Stimulated activated naive CD8-positive, alpha-beta T cell treated with anti-CD3 and anti-CD28 coated beads, Interleukin-15, amount 100 ng/mL, for 72 hours (primary cell): ENCODE results near the gene CYB561D1.
A peak's percentile ranks its signal among the peaks of the same experiment; 100 is the strongest.

ENCODE experiments used
- ATAC-seq: fragments of 150-1000 bp; cut with Tn5 transposase; 2 replicates; pipeline ENCODE4 v1.10.0; 2021; ENCODE audit warnings: mild to moderate bottlenecking, moderate library complexity
- DNase-seq, 2 donors: peaks; one replicate each; pipeline ENCODE4 v3.0.0; 2021 to 2022
- H3K27ac Mint-ChIP-seq, 2 donors: one replicate each; pipeline ENCODE4 v1.8.0; 2022; ENCODE audit warnings: mild to moderate bottlenecking in 2 of 2, mixed read lengths in 2 of 2, moderate library complexity in 2 of 2
- H3K27me3 Mint-ChIP-seq: one replicate; pipeline ENCODE4 v1.8.0; 2022; ENCODE audit warnings: mixed read lengths
- H3K4me1 Mint-ChIP-seq: one replicate; pipeline ENCODE4 v1.8.0; 2022; ENCODE audit warnings: mild to moderate bottlenecking, mixed read lengths
- H3K4me3 Mint-ChIP-seq, 2 donors: one replicate each; pipeline ENCODE4 v1.8.0; 2022; ENCODE audit warnings: mild to moderate bottlenecking in 2 of 2, mixed read lengths in 2 of 2, moderate library complexity in 1 of 2
- H3K9me3 Mint-ChIP-seq, 2 donors: one replicate each; pipeline ENCODE4 v1.8.0; 2022; ENCODE audit warnings: mixed read lengths in 2 of 2

CYB561D1 gene

DNA sequence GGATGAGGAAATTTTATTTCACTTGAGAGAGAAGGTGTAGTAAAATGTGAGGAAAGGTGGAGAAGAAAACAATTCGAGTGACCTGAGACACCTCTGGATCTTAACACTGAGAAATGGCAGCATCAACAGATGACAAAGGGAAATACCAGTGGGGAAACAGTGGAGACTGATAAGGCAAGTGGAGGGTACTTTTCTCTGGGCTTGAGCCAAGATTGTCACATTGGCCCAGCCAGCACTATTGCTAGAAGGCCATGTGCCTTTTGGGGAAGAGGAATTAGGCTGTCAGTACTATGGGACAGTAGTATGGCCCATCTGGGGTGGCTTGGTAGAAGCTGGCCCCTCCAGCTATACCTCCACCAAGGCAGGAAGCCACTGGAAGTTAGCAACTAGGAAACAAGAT lies 19.2 kb upstream of the CYB561D1 start:
- Mint-ChIP-seq H3K27ac (no peak overlapping the region), H3K27me3 (peaks cover 71% of the 10 kb centered on the region), H3K4me3 (no peak overlapping the region), H3K9me3 (no peaks in the 10 kb centered on the region), H3K4me1 (peaks cover 5% of the 10 kb centered on the region)
- DNase-seq (no peak), ATAC-seq (no peak)

DNA sequence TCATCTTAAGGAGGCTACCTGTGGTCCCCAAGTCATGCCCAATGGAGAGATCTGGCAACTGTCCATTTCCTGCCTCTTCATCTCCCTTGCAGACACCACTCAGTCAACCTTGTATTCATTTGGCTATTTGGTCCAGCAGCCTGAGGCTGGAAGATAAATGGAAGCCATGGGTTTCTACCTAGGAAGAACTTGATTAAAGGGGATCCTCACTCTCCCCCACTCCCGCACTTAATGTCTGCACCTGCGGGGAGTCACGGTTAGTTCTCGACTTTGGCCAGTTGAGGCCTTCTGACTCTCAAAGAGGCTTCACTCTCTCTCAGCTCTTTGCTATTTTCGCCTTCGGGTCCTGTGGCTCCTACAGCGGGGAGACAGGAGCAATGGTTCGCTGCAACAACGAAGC lies 18.6 kb upstream of the CYB561D1 start:
- ATAC-seq (no peak), DNase-seq (no peak)
- Mint-ChIP-seq H3K27ac (no peak overlapping the region), H3K9me3 (no peaks in the 10 kb centered on the region), H3K4me1 (peaks cover 5% of the 10 kb centered on the region), H3K27me3 (peaks cover 72% of the 10 kb centered on the region), H3K4me3 (no peak overlapping the region)

DNA sequence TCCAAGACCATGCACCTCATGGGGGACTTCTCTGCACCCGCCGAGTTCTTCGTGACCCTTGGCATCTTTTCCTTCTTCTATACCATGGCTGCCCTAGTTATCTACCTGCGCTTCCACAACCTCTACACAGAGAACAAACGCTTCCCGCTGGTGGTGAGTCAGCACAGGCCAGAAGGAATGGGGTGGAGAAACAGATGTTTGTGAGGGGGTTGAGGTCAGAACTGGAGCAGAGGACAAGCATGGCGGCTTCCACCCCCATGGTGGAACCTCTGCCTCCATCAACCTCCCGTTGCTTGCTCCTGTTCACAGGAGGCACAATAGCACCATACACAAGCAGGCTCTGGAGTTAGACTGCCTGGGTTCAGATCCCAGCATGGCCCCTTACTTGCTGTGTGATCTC lies 17.1 kb upstream of the CYB561D1 start:
- peaks cover 5% of the 10 kb centered on the region for H3K4me1 Mint-ChIP-seq
- ATAC-seq (no peak), DNase-seq (no peak)
- H3K4me3 Mint-ChIP-seq, result no peak overlapping the region
- H3K9me3 Mint-ChIP-seq, result no peaks in the 10 kb centered on the region
- peaks cover 65% of the 10 kb centered on the region for H3K27me3 Mint-ChIP-seq
- no peak overlapping the region for H3K27ac Mint-ChIP-seq

DNA sequence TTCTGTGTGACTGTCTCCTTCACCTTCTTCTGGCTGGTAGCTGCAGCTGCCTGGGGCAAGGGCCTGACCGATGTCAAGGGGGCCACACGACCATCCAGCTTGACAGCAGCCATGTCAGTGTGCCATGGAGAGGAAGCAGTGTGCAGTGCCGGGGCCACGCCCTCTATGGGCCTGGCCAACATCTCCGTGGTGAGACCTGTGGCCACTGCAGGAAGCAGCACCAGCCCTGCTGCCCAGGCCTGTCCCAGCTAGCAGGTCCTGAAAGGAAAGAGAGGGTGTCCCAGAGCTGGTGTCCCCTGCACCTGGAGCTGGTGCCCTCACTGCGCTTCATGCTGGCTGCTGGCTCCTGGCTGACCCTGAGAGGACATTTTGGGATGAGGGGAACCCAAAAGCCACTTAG lies 16.1 kb upstream of the CYB561D1 start:
- ATAC-seq, result no peak
- Mint-ChIP-seq H3K4me3 (no peak overlapping the region), H3K4me1 (peaks cover 13% of the 10 kb centered on the region), H3K9me3 (no peaks in the 10 kb centered on the region), H3K27me3 (peaks cover 58% of the 10 kb centered on the region), H3K27ac (no peak overlapping the region)
- DNase-seq, result no peak

DNA sequence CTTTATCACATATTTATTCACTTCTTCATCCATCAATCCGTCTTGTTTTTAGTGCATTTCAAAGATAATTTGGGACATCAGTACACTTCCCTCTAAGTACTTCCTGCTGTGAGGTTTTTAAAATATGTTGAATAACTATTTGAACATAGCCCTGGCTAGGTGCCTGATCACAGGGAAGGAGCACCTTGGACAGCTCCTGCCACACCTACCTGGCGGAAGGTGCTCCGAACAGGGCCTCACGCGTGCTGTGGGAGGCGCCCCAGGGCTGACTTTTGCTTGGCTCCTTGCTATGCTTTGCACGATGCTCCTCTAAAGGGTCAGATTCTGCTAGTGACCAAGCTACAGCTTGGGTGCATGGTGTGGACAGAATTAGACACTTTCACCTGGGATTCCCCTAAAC lies 15.1 kb upstream of the CYB561D1 start:
- no peak for DNase-seq
- Mint-ChIP-seq H3K4me1 (peaks cover 20% of the 10 kb centered on the region), H3K27me3 (peaks cover 51% of the 10 kb centered on the region), H3K4me3 (no peak overlapping the region), H3K27ac (no peak overlapping the region), H3K9me3 (no peaks in the 10 kb centered on the region)
- no peak for ATAC-seq

DNA sequence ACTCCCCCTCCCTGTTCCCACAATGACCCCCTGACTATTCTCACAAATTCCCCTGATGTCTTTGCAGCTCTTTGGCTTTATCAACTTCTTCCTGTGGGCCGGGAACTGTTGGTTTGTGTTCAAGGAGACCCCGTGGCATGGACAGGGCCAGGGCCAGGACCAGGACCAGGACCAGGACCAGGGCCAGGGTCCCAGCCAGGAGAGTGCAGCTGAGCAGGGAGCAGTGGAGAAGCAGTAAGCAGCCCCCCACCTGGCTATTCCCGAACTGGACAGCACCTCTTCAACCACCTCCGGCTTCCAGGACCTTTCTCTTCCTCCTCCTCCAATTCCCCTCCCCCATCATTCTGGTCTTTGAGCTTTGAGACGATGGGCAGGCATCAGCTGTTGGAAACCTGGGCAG lies 14.6 kb upstream of the CYB561D1 start:
- no peaks in the 10 kb centered on the region for H3K9me3 Mint-ChIP-seq
- no peak overlapping the region for H3K4me3 Mint-ChIP-seq
- H3K4me1 Mint-ChIP-seq, result peaks cover 23% of the 10 kb centered on the region
- DNase-seq (no peak), ATAC-seq (no peak)
- peaks cover 50% of the 10 kb centered on the region for H3K27me3 Mint-ChIP-seq
- no peak overlapping the region for H3K27ac Mint-ChIP-seq

DNA sequence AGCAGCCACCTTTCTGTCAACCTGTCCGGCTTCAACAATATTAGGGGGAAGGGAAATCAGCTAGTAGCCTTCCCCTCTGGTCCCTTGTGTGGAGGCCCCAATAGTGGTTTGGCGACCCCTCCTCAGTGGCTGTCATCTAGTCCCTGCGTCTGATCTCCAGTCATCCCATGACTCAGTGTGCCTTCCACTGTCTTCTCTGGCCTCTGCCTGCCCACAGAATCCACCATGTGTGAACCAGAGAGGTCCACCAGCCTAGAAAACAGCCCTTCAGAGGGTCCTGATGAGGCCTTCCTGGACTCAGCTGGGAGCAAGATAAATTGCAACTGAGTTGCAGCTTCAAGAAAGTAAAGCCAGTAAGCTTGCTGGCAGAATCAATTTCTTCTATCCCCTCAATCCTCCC lies 14.0 kb upstream of the CYB561D1 start:
- Mint-ChIP-seq H3K4me1 (peaks cover 29% of the 10 kb centered on the region), H3K27me3 (peaks cover 44% of the 10 kb centered on the region), H3K27ac (no peak overlapping the region), H3K9me3 (no peaks in the 10 kb centered on the region), H3K4me3 (no peak overlapping the region)
- DNase-seq (no peak), ATAC-seq (no peak)

DNA sequence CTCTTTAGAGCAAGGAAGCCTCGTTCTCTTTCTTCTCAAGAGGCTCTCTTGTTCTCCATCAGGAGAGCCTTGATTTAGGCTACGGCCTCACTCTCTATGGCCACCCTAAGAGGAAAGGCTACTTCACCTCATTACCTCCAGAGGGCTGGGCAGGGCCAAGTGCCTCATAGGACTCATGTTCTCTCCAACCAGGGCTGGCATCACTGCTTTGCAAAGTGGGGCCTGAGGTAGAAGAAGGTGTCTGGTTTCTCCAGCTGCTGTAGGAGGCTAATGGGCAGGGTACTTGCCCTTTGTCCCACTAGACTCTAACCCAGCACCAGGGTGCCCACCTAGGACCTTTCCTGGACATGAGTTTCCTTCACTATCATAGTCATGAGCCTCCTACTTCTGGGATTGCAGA lies 12.2 kb upstream of the CYB561D1 start:
- ATAC-seq (no peak), DNase-seq (no peak)
- H3K9me3 Mint-ChIP-seq, result no peaks in the 10 kb centered on the region
- no peak overlapping the region for H3K27ac Mint-ChIP-seq
- H3K4me1 Mint-ChIP-seq, result peaks cover 44% of the 10 kb centered on the region
- H3K27me3 Mint-ChIP-seq, result peaks cover 32% of the 10 kb centered on the region
- no peak overlapping the region for H3K4me3 Mint-ChIP-seq

DNA sequence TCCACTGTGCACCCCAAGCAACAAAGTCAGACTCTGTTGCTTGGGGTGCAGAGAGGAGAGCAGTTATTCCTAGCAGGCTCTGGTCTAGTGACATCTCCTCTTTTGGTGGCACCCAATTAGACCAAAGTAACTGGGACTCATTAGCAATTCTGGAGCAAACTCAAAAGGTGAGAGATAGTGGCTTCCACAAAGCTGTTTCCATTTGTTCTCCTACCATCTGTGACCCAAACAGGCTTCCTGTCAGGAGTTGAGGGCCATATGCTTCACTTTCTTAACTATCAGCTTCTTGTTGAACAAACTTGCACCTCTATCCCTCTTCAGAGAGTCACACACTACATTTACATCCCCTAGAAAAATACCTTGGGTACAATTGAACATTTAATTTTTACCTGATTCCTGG lies 11.7 kb upstream of the CYB561D1 start:
- H3K4me3 Mint-ChIP-seq, result peak overlapping the region; percentile 20 to 92
- peaks cover 46% of the 10 kb centered on the region for H3K4me1 Mint-ChIP-seq
- DNase-seq (no peak), ATAC-seq (no peak)
- no peaks in the 10 kb centered on the region for H3K9me3 Mint-ChIP-seq
- peaks cover 32% of the 10 kb centered on the region for H3K27me3 Mint-ChIP-seq
- peak overlapping the region in 1 of 2 donors; percentile 78 for H3K27ac Mint-ChIP-seq

DNA sequence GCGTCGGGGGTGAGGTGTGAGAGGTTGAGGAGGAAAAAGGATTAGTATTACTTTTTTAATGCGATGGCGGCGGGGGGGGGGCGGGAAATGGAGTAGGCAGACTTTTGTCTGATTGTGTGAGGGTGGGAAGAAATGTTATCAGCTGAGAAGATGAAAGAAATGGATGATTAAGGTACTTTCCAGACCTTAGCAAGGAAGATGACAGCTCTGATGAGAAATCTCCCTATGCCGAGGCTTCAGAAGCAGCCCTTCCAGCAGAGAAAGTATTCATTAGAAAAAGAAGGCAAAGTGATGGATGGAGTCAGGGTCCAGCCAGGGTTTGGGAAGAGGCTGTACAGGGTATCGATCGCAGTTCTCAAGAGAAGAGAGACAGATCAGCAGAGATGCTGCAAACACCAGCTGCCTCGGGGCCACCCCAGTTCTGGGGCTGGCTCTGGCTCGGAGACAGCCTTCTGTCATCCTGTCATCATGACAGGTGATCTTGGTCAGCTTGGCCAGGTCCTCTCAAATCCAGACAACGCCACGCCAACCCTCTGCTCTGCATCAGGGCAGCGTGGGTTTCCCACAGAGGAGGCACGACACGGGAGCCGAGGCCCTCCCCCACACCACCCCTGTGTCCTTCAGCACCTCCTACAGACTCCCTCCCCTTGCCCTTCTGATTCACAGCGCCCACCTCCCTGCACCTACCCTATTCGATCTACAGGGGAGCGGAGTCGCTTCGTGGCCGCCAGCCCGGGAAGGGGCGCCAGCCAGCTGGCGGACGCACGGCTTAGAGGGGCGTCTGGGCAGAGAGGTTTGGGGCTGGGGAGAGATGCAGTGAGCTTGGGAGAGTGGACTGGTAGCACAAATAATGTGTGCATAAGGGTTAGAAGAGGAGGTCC lies 10.9 kb upstream of the CYB561D1 start:
- Mint-ChIP-seq H3K27me3 (peaks cover 29% of the 10 kb centered on the region), H3K27ac (peak overlapping the region; percentile 81 to 95), H3K4me3 (peak overlapping the region; percentile 91 to 92), H3K4me1 (peaks cover 53% of the 10 kb centered on the region), H3K9me3 (no peaks in the 10 kb centered on the region)
- DNase-seq (peak; percentile 58 to 69), ATAC-seq (peak; percentile 73)

DNA sequence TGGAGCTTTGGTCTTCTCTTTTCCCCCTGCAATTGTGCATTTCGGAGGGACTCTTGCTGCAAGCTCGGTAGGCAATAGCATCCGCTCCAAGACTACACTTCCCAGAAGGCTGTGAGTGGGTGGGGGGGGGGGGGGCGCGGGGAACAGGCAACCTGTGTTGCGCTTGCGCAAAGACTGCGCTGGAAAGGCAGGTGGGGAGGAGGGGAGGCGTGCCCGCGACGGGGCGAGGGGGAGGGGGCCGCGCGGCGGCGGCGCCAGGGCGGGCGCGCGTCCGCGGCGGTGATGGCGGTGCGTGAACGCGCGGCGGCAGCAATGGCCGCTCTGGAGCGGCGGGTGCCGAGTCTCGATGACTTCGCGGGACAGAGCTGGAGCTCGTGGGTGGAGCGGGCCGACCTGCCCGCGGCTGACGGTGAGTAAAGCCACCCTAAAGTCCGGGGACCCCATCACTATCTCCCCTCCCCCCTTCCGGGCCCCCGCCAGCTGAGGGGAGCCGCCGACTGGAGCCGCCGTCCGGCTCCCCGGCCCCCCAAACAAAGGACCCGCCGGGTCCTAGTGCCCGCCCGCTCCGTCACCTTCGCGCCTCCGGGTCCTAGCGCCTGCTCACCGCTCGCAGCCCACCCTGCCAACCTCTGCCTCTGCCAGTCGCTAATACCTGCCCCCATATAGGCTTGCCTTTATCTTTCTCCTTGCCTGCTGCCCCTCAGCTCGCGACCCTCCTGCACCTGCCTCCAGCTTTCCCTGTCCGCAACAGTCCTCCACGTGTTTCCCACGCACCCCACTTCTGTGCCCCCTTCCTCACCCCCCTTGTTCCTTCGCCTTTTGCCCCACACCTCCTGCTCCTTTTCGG lies 10.0 kb upstream of the CYB561D1 start, which contains the start of gene ATXN7L2:
Gene ATXN7L2, plus strand, starts transcription at position 234 of the 847 bp plus-strand sequence. Its CDS starts 49 bp downstream, at position 283.
- peaks cover 51% of the 10 kb centered on the region for H3K4me1 Mint-ChIP-seq
- peak; percentile 79 for ATAC-seq

DNA sequence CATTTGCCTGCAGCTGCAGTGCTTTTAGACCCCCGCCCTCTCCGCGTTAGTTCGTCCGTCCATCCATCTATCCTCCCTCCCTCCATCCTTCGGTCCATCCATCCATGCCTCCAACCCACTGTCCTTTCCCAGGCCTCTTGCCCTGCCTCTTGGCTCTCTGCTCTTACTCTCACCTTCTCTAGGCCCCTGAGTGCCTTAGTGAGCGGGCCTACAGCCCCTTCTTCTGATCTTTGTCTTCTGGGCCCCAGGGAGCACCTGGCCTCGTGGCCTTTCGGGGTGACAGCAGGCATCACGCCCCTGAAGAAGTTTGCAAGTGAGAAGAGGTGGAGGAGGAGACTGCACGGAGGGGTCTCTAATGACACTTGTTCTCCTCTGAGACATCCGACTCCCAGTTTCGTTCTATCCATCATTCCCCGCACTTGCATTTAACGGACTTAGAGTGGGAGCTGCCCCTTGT lies 9.3 kb upstream of the CYB561D1 start:
- DNase-seq, result no peak

More for the DNA sequence above, 10.0 kb upstream of the CYB561D1 start, which contains the start of gene ATXN7L2:
- peak within 1 kb of the TSS; percentile 92 to 95 for H3K4me3 Mint-ChIP-seq
- H3K9me3 Mint-ChIP-seq, result no peaks in the 10 kb centered on the region
- DNase-seq, result peak; percentile 91 to 93
- H3K27ac Mint-ChIP-seq, result peak within 1 kb of the TSS; percentile 95
- peaks cover 20% of the 10 kb centered on the region for H3K27me3 Mint-ChIP-seq

DNA sequence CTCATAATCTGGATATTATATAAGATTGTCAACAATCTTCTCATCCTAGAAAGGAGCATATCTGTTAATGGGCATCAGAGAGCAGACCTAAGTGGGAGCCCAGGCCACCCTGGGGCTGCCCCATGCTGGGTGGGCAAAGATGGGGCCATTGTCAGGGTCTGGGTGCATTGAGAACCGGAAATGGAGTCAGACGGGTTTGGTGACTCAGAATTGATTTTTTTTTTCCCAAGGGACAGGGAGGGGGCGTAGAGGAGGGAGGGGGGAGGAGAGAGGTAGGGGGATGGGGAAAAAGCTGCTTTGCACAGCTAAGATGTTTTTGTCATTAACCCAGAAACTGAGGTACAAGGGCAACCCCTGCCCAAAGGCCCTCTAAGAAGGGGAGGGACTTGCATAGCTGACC lies 8.9 kb upstream of the CYB561D1 start:
- ATAC-seq, result no peak
- Mint-ChIP-seq H3K27me3 (peaks cover 9% of the 10 kb centered on the region), H3K4me1 (peaks cover 48% of the 10 kb centered on the region), H3K27ac (peak overlapping the region; percentile 48 to 95), H3K9me3 (no peaks in the 10 kb centered on the region), H3K4me3 (peak overlapping the region; percentile 92 to 95)
- DNase-seq, result no peak

More for the DNA sequence above, 9.3 kb upstream of the CYB561D1 start:
- peaks cover 48% of the 10 kb centered on the region for H3K4me1 Mint-ChIP-seq
- ATAC-seq, result no peak
- peak overlapping the region; percentile 92 to 95 for H3K4me3 Mint-ChIP-seq
- H3K27me3 Mint-ChIP-seq, result peaks cover 14% of the 10 kb centered on the region
- peak overlapping the region; percentile 85 to 95 for H3K27ac Mint-ChIP-seq
- H3K9me3 Mint-ChIP-seq, result no peaks in the 10 kb centered on the region

DNA sequence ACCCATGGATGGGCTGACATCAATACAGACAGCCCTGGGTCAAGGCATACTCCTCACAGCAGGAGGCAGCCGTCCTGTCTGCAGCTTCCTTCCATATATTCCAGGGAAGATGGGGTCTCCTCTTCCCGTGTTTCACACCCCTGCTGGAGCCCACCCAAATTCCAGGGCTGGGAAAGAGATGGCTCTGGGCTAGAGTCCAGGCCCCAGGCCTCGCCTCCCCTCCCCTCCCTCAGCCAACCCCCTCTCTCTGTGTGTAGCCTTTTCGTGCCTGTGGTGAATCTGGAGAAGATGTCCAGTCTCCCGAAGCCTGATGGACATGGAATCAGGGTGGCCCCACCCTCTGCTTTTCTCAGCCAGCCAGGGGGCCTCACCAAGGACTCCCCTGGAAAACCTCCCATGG lies 6.6 kb upstream of the CYB561D1 start:
- no peaks in the 10 kb centered on the region for H3K9me3 Mint-ChIP-seq
- no peak overlapping the region for H3K27ac Mint-ChIP-seq
- no peaks in the 10 kb centered on the region for H3K27me3 Mint-ChIP-seq
- H3K4me3 Mint-ChIP-seq, result no peak overlapping the region
- ATAC-seq, result no peak
- H3K4me1 Mint-ChIP-seq, result peaks cover 46% of the 10 kb centered on the region
- no peak for DNase-seq

DNA sequence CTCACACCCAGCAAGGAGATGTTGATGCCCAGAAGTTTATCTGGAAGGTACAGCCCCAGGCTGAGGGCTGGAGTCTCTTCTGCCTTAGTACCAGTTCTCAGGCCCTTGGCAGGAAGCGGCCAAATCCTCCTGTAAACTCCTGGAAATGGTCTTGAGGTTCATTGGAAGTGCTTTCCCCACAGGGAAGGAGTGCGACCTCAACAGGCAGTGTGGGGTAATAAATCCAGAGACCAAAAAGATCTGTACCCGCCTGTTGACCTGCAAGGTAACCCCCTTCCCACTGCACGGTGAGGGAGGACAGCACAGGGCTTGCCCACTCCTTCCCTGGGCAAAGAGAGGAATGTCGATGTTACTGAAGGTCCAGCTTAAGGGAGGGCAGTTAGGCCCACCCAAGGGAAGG lies 5.7 kb upstream of the CYB561D1 start:
- H3K27ac Mint-ChIP-seq, result peak overlapping the region in 1 of 2 donors; percentile 57
- no peaks in the 10 kb centered on the region for H3K9me3 Mint-ChIP-seq
- peaks cover 36% of the 10 kb centered on the region for H3K4me1 Mint-ChIP-seq
- no peak overlapping the region for H3K4me3 Mint-ChIP-seq
- ATAC-seq, result no peak
- no peaks in the 10 kb centered on the region for H3K27me3 Mint-ChIP-seq
- no peak for DNase-seq

DNA sequence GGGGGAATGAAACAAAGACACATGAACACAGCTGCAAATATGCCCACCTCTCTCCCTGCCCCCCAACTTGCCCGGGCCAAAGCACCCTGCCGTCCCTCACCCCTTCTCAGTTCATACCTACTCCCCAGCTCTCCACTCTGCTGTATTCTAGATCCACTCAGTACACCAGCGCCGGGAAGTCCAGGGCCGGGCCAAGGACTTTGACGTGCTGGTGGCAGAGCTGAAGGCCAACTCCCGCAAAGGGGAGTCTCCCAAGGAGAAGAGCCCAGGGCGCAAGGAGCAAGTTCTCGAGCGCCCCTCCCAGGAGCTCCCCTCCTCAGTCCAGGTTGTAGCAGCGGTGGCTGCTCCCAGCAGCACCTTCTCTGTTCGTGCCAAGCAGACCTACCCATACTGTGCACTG lies 5.2 kb upstream of the CYB561D1 start:
- Mint-ChIP-seq H3K27ac (peak overlapping the region in 1 of 2 donors; percentile 91), H3K4me1 (peaks cover 33% of the 10 kb centered on the region), H3K9me3 (no peaks in the 10 kb centered on the region), H3K4me3 (no peak overlapping the region), H3K27me3 (no peaks in the 10 kb centered on the region)
- DNase-seq (no peak), ATAC-seq (no peak)
